GM19455 (cell line): Measurements from ENCODE around the gene BDNF.
"Not testable (repeated sequence)": the region's sequence is repeated elsewhere in the genome, so short reads cannot be mapped to it uniquely, and the experiment has no call there.

Experiments
- ATAC-seq: cut with Tn5 transposase; IDR thresholded peaks from one replicate; pipeline ENCODE4 v1.9.1; 2021; ENCODE audit not compliant: unreplicated experiment

BDNF gene

DNA sequence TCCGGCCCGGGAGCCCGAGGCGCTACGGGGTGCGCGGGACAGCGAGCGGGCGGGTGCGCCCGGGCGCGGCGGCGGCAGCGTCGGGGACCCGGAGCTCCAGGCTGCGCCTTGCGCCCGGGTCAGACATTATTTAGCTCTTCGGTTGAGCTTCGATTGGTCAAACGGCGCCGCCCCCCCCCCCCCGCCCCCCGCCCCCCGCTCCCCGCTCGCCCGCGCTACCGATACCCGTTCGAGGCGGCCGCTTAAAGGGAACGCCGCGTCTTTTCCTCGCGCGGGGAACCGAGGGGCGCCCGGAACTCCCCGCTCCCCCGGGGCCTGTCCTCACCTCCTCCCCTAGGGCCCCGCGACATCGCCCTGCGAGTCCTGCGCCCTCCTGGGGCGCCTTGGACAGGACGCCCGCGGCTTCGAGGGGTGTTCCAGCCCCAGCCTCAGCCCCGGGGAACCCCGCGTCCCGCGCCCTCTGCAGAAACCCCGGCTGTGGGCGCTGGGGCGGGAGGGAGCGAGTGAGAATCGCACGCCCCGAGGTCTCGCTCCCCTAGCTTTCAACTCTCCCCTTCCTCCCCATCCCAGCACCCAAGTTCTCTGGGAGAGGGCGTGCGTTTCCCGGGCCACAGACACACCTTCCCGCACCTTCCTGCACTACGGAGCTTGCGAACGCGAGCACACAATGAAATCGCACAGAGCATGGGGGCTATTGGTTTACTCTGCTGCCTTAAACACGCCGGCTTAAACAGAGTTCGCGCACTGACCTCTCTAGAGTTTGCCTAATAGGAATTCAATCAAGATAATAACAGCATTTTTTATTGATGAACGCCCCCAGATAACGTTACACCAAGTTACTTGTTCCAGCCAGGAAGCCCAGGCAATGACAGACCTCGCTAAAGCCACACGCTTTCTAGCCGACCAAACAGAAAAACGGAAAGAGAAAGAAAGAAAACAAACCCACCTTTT is at the start of gene BDNF:
Gene BDNF, minus strand, starts transcription at position 105 of the 951 bp plus-strand sequence. CDS start 41,891 bp downstream, outside the sequence.
- no peak for ATAC-seq

DNA sequence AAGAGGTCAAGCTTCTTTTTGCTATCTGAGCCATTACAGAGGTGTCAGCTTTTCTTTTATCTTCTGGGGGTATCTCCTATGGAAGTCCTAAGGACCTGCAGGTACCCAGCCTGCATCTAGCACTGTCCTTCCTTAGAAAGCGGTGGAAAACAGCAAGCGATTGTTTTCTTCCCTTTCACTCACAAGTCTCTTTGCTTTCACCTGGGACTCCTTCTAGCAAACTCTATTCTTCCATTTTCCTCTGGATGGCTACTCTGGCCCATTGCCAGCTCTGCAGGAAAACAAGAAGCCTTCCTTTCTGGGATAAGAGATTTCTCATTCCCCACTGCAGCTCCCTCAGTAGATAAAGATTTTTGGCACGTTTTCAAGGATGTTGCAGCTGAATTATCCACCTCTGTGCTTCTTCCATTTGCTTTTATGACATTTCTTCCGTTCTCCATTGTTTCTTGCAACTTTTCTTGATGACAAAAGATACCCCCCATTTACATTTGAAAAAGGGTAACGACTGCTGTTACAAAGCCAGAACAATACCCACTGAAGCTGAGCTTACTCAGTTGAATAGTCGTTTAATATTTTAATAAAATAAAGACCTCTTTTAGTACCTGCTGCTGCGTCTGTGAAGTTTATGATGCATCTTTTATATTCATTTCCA is 40.2 kb upstream of the BDNF start:
- ATAC-seq: no peak

GRCh38 chr11:27735281-27735680 is 35.0 kb upstream of the BDNF start:
- no peak for ATAC-seq

DNA sequence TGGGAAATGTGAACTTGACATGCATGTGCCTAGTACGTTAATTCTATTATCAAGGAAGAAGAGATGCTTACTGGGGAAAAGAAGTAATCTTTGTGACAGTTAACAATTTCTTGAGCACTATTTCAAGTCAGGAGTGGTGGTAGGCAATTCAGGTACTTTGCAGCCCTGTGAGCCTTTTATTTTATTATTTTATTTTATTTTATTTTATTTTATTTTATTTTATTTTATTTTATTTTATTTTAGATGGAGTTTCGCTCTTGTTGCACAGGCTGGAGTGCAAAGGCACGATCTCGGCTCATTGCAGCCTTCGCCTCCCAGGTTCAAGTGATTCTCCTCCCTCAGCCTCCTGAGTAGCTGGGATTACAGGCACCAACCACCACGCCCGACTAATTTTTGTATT is 31.5 kb upstream of the BDNF start:
- not testable (repeated sequence) for ATAC-seq

- no peak for ATAC-seq
Observed at GRCh38 chr11:27726981-27727380, 26.7 kb upstream of the BDNF start.

GRCh38 chr11:27723687-27724086 is 23.4 kb upstream of the BDNF start:
- no peak for ATAC-seq

- ATAC-seq: no peak
Observed at GRCh38 chr11:27722953-27723344, 22.7 kb upstream of the BDNF start.

- ATAC-seq: no peak
Observed at GRCh38 chr11:27722117-27722952, 22.1 kb upstream of the BDNF start.

DNA sequence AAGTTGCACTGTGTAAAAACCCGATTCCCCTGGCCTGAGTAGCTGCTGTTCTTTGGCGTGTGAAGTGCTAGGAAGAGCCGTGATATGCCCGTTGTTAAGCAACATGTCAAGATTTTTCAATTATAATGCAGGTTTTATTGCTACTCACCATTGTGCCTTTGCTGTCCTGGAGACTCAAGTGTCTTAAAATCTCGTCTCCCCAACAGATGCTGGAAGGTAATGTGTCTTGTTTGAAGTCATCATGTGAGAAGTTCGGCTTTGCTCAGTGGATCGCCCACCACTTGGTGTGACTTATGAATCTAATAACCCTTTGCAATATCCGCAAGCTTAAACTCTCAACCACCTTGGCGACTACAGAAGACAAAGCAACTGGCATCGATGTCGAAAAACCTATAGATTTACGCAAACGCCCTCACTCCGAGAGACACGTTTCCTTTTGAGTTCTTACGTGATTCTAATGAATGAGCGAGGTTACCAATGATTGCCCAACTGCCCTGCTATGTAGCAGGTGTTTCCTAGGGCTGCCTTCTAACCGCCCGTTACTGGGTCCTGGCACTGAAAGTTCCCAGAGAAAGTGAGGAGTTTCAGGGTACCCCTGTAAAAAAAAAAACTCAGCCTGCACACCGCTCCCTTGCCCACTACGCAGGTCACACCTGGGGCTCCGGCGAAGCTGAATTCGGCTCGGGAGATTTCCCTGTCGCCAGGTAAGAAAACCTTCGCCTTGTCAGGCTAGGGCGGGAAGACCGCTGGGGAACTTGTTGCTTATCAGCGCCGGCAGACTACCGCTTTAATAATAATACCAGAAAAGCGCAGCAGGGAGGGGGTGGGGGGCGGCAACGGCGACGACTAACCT is 21.2 kb upstream of the BDNF start:
- ATAC-seq: no peak

DNA sequence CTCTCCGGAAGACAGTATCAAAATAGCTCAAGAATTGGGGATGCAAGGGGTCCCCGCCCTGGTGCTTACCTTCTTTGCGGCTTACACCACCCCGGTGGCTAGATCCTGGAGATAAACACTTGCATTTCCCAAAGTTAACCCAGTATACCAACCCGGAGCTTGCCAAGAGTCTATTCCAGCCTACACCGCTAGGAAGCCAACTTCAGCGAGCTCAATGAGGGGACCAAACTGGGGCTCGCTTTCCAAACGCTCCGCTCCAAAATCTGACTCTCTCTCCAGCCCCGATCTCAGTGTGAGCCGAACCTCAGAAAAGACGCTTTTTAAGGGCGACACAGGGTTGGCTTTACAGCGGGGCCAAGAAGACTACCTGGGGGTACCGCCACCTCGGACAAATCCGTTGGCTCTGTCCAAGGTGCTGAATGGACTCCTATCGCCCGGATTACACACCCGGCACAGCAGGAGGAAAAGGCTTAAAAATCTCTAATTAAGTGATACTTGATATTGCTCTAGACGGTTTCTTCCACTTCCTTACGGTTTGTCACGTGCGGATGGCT is 20.1 kb upstream of the BDNF start:
- ATAC-seq: no peak

DNA sequence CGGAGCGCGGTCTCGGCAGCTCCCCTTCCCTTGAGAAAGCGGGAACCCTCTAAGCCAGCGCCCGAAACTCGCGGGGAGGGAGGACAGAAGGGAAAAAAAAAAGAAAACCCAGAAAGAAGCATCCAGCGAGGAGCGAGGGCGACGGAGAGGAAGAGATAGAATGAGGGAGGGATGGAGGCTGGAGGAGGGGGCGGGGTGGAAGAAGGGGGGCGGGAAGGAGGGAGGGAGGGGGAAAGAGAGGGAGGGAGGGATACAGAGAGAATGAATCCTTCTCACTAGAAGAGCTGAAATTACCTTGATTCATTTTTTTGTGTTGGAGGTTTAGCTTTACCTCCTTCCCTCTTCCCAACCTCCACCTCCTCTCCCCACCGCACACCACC is 19.3 kb upstream of the BDNF start:
- ATAC-seq: no peak

GRCh38 chr11:27718863-27719545 is 18.7 kb upstream of the BDNF start:
- ATAC-seq: no peak

- ATAC-seq: no peak
Observed at GRCh38 chr11:27718346-27718862, 18.1 kb upstream of the BDNF start.

GRCh38 chr11:27717801-27718229 is 17.6 kb upstream of the BDNF start:
- ATAC-seq: no peak

DNA sequence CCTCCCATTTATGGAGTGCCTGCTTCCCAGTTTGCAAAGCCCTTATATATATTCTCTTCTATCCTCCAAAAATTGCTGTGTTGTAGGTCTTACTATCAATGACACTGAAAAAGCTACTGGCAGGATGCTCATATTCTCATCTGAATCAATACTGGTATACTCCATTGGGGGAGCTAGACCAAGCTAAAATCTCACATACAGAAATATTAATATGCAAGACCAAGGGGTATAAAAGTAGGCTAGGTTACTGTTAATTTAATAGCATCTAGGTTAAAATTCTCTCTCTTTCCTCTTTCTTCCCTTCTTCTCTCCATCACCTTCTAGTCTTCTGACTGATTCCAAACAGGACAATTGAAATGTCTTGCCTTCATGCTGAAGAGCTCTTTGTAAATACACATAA is 17.1 kb upstream of the BDNF start:
- no peak for ATAC-seq

DNA sequence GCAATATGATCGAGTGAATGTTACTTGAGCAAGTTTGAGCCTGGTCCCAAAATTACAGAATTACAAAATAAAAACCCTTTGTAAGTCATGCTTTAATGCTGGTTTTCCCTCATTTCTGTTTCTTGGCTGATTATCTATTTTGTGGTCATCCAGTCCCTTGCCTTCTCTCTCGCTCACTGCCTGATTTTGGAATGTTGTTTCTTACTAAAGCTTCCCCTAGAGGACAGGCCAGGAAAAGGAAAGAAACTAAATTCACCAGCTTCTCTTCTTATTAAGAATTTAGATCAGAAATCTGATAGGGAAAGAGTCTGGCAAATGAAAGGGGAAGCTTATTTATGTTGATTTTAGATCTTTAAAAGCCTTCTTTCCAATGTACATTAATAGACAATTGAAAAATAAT is 16.6 kb upstream of the BDNF start:
- no peak for ATAC-seq

DNA sequence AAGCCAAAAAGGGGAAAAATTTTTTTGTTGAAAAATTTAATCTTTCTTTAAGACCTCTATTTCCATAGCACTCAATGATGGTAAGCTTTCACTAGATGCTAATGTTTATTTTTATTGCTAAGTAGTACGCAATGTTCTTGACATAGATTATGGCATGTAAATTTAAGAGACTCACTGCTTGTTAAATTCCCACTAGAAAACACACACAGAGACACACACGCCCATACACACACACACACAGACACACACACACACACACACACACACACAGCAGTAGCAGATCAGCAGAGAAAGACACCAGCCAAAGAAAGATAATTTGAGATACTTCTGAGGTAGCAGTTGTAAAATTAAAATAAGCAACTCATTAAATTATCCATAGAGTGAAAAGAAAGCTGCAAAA is 16.0 kb upstream of the BDNF start:
- no peak for ATAC-seq

DNA sequence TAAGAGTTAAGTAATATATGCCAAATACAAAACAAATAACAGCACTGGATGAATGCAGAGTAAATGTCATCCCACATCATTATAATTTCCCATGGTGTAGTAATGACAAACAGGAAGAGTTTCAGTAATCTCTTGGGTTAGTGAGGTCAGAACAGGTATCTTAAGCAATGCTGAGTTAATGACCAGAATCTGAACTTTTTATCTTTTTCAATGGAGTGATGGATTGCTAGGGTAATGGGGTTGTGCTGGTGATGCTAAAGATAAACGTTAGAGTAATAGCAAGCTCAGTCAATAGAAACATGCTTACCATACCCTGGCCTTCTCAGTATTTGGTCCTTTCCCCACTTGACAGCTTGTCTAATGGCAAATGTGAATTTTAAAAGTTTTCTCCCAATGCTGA is 11.5 kb upstream of the BDNF start:
- no peak for ATAC-seq

- ATAC-seq: no peak
Observed at GRCh38 chr11:27710536-27710935, 10.3 kb upstream of the BDNF start.
